ENCODE measurements around the gene KLRB1. TPM values are rescaled to one million over a fixed set of nuclear protein-coding genes. Genes with fewer than 3 reads are reported as not detected.

The KLRB1 gene
- not detected in 2 replicates for total RNA-seq (2016; rRNA removed; fragmentation: Illumina TruSeq; extraction: Trizol)
- not detected in 2 replicates for total RNA-seq (2016; cell fraction: cytosol; rRNA removed; fragmentation: Illumina TruSeq; extraction: Trizol; ENCODE audit: low read depth)
- total RNA-seq (2016; cell fraction: insoluble cytoplasmic fraction; rRNA removed; fragmentation: Illumina TruSeq; extraction: Trizol): not detected in 2 replicates
- total RNA-seq (2016; cell fraction: membrane; rRNA removed; fragmentation: Illumina TruSeq; extraction: Trizol): not detected in 2 replicates
- not detected in 2 replicates for total RNA-seq (2016; cell fraction: nucleus; rRNA removed; fragmentation: Illumina TruSeq; extraction: Trizol)
- polyA plus RNA-seq (2011; rRNA removed): not detected in 2 replicates
- not detected in 2 replicates for polyA plus RNA-seq (2011; cell fraction: cytosol; rRNA removed)
- polyA plus RNA-seq (2011; cell fraction: nucleus; rRNA removed): not detected in 2 replicates
- not detected in 2 replicates for polyA plus RNA-seq (2012)
- polyA plus RNA-seq (2016; cell fraction: cytosol; fragmentation: Illumina TruSeq; extraction: Trizol; ENCODE audit: low read depth): not detected in 2 replicates
- not detected in 2 replicates for polyA plus RNA-seq (2016; cell fraction: insoluble cytoplasmic fraction; fragmentation: Illumina TruSeq; extraction: Trizol; ENCODE audit: low read depth)
- polyA plus RNA-seq (2016; cell fraction: membrane; fragmentation: Illumina TruSeq; extraction: Trizol; ENCODE audit: low read depth): not detected in 2 replicates
- not detected in 2 replicates for polyA plus RNA-seq (2016; cell fraction: nucleus; fragmentation: Illumina TruSeq; extraction: Trizol; ENCODE audit: insufficient read depth, low read depth)
- not detected in 2 replicates for polyA minus RNA-seq (2011; rRNA and poly(A)+ RNA removed; ENCODE audit: low replicate concordance)
- not detected in 2 replicates for polyA minus RNA-seq (2011; cell fraction: cytosol; rRNA and poly(A)+ RNA removed)
- not detected in 2 replicates for polyA minus RNA-seq (2011; cell fraction: nucleus; rRNA and poly(A)+ RNA removed)
- not detected for Bru-seq, nascent RNA
- not detected for BruChase-seq, experiment 1, labeled RNA remaining after a 6-hour chase
- BruChase-seq, experiment 2, labeled RNA remaining after a 2-hour chase: not detected
- long read RNA-seq, experiment 1: 0 reads
- long read RNA-seq, experiment 2: 0 reads

GRCh38 chr12:9607716-9608115 lies at the start of gene KLRB1:
Gene KLRB1, minus strand, starts transcription at chr12:9607916. Its CDS starts 77 bp downstream, at chr12:9607839.
- H3K79me2 ChIP-seq (ENCODE audit: insufficient read depth, low read length): no peaks in the 10 kb centered on the region
- no peak within 1 kb of the TSS for H3K27ac ChIP-seq (ENCODE audit: extremely low read length, insufficient read depth, low read length)
- intact Hi-C loops (cut with micrococcal nuclease; ENCODE audit: unreplicated experiment): no loop called here
- WGBS (ENCODE audit: low lambda C conversion rate): 60% methylated on average over 2 of the region's 2 CpGs
- ChIA-PET CTCF (ENCODE audit: low intra/inter-chr PET ratio, low total read pairs) (no interaction called here), POLR2A (no interaction called here)
- H3K9ac ChIP-seq (ENCODE audit: insufficient read depth, low read depth, low read length): no peak within 1 kb of the TSS
- no peaks in the 10 kb centered on the region for H3K4me1 ChIP-seq (ENCODE audit: insufficient read depth, low read length)
- BruUV-seq (replicated peaks): no TSS peak
- no peak for ATAC-seq
- no peak for FAIRE-seq
- H3K36me3 ChIP-seq (replicated peaks in 1 of 2; ENCODE audit: control insufficient read depth in 1 of 2, insufficient read depth in 2 of 2, low read length in 2 of 2): no peaks in the 10 kb centered on the region
- H3K4me3 ChIP-seq (replicated peaks in 1 of 3; ENCODE audit: insufficient read depth in 1 of 3, low read depth in 2 of 3, low read length in 3 of 3): no peak within 1 kb of the TSS
- in situ Hi-C loops (cut with HindIII; ENCODE audit: extremely low pct_ligation_motif_present, low pct_unique_long_range_greater_than_20kb): no loop called here
- H3K9me3 ChIP-seq (ENCODE audit: low read length): no peaks in the 10 kb centered on the region
- H4K20me1 ChIP-seq (ENCODE audit: insufficient read depth, low read length): no peaks in the 10 kb centered on the region
- no peak within 1 kb of the TSS for H2AFZ ChIP-seq (ENCODE audit: low read length)
- no peaks in the 10 kb centered on the region for H3K27me3 ChIP-seq (ENCODE audit: control insufficient read depth in 1 of 2, insufficient read depth in 2 of 2, low read length in 2 of 2)
- no peak for DNase-seq (ENCODE audit: low spot score)
- H3K4me2 ChIP-seq (ENCODE audit: low read depth, low read length): no peak within 1 kb of the TSS
- TF ChIP-seq THRA (CRISPR knock-in tag; IDR thresholded peaks at IDR 0.05; ENCODE audit: borderline replicate concordance): no peak
- no peak for TF ChIP-seq ZNF710 (CRISPR knock-in tag; IDR thresholded peaks at IDR 0.05; ENCODE audit: borderline replicate concordance)
- TF ChIP-seq THYN1 (CRISPR knock-in tag; IDR thresholded peaks at IDR 0.05; ENCODE audit: borderline replicate concordance, low read depth): no peak
- TF ChIP-seq GTF3A (CRISPR knock-in tag; conservative IDR thresholded peaks at IDR 0.05): no peak
- TF ChIP-seq SP140L (CRISPR knock-in tag; IDR thresholded peaks at IDR 0.05; ENCODE audit: borderline replicate concordance): no peak
- TF ChIP-seq FOXA3 (CRISPR knock-in tag; IDR thresholded peaks at IDR 0.05): no peak
- no peak for TF ChIP-seq ZNF431 (CRISPR knock-in tag; IDR thresholded peaks at IDR 0.05; ENCODE audit: borderline replicate concordance, low read depth)
- no peak for TF ChIP-seq ZBTB7B (CRISPR knock-in tag; IDR thresholded peaks at IDR 0.05)
- no peak for TF ChIP-seq IRF2 (CRISPR knock-in tag; IDR thresholded peaks at IDR 0.05)
- no peak for TF ChIP-seq ATF7 (IDR thresholded peaks at IDR 0.05)
- no peak for TF ChIP-seq ATF7 (CRISPR knock-in tag; IDR thresholded peaks at IDR 0.05)
- TF ChIP-seq SIN3B (IDR thresholded peaks at IDR 0.05; ENCODE audit: low read length): no peak
- TF ChIP-seq KLF6 (CRISPR knock-in tag; IDR thresholded peaks at IDR 0.05): no peak
- TF ChIP-seq ATF5 (CRISPR knock-in tag; IDR thresholded peaks at IDR 0.05; ENCODE audit: low read depth): no peak
- TF ChIP-seq HMG20A (CRISPR knock-in tag; IDR thresholded peaks at IDR 0.05; ENCODE audit: borderline replicate concordance): no peak
- no peak for TF ChIP-seq XBP1 (CRISPR knock-in tag; IDR thresholded peaks at IDR 0.05)
- no peak for TF ChIP-seq RARG (CRISPR knock-in tag; IDR thresholded peaks at IDR 0.05; ENCODE audit: low read depth)
- TF ChIP-seq RAD51 (IDR thresholded peaks at IDR 0.05; ENCODE audit: borderline replicate concordance): no peak
- TF ChIP-seq KAT7 (CRISPR knock-in tag; IDR thresholded peaks at IDR 0.05; ENCODE audit: borderline replicate concordance): no peak
- TF ChIP-seq ZNF780A (CRISPR knock-in tag; IDR thresholded peaks at IDR 0.05): no peak

All from HepG2 (cell line).